GM18873 (cell line): Measurements from ENCODE around the gene INS.
"Not testable (repeated sequence)": the region's sequence is repeated elsewhere in the genome, so short reads cannot be mapped to it uniquely, and the experiment has no call there.

Experiments used
- ATAC-seq: cut with Tn5 transposase; IDR thresholded peaks from one replicate; pipeline ENCODE4 v1.9.1; 2021; ENCODE audit warnings: mild to moderate bottlenecking, moderate library complexity, moderate number of reproducible peaks; ENCODE audit not compliant: unreplicated experiment, low FRiP score

INS gene

GRCh38 chr11:2185324-2186085, 24.5 kb upstream of the INS start:
- no peak for ATAC-seq

- ATAC-seq: no peak
Measured at GRCh38 chr11:2182692-2183474, 21.9 kb upstream of the INS start.

GRCh38 chr11:2182075-2182474, 21.1 kb upstream of the INS start:
- ATAC-seq: no peak

- no peak for ATAC-seq
Measured at GRCh38 chr11:2180789-2181370, 19.9 kb upstream of the INS start.

- no peak for ATAC-seq
Measured at GRCh38 chr11:2180347-2180746, 19.3 kb upstream of the INS start.

GRCh38 chr11:2179516-2179915, 18.5 kb upstream of the INS start:
- ATAC-seq: no peak

- no peak for ATAC-seq
Measured at GRCh38 chr11:2178906-2179494, 18.0 kb upstream of the INS start.

GRCh38 chr11:2178055-2178773, 17.2 kb upstream of the INS start:
- not testable (repeated sequence) for ATAC-seq

- ATAC-seq: no peak
Measured at GRCh38 chr11:2177076-2177475, 16.1 kb upstream of the INS start.

- no peak for ATAC-seq
Measured at GRCh38 chr11:2176389-2176900, 15.4 kb upstream of the INS start.

GRCh38 chr11:2175659-2176058, 14.7 kb upstream of the INS start:
- no peak for ATAC-seq

GRCh38 chr11:2174361-2174760, 13.4 kb upstream of the INS start:
- no peak for ATAC-seq

- no peak for ATAC-seq
Measured at GRCh38 chr11:2173761-2174160, 12.8 kb upstream of the INS start.

GRCh38 chr11:2173150-2173693, 12.2 kb upstream of the INS start:
- ATAC-seq: no peak

GRCh38 chr11:2172676-2173075, 11.7 kb upstream of the INS start:
- ATAC-seq: no peak

GRCh38 chr11:2171591-2172003, 10.6 kb upstream of the INS start, which contains the start of gene TH:
TSS of gene TH (minus strand) at chr11:2171815. CDS start at chr11:2171786, 29 bp downstream.
- ATAC-seq: no peak

GRCh38 chr11:2169626-2170570, 8.9 kb upstream of the INS start:
- ATAC-seq: no peak

- no peak for ATAC-seq
Measured at GRCh38 chr11:2169005-2169378, 8.0 kb upstream of the INS start.
